Heart right ventricle (tissue), 16 donors: ENCODE results near the gene MYH9. TPM values are rescaled to one million over a fixed set of nuclear protein-coding genes. Genes with fewer than 3 reads are reported as not detected.

Experiments used
- ATAC-seq, 8 donors: fragments of 200-7000 bp; cut with Tn5 transposase; one replicate each; pipeline ENCODE4 v1.9.1; 2020; ENCODE audit warnings: mild to moderate bottlenecking in 8 of 8, moderate library complexity in 8 of 8, moderate number of reproducible peaks in 1 of 8
- DNase-seq, 2 donors: peaks; one replicate each; pipeline ENCODE4 v3.0.0-alpha.2; 2020
- H3K27ac ChIP-seq, 10 donors: fragments of 200-600 bp; sonication (generic) in 2 of 10; one replicate each; pipeline versions ENCODE4 v1.5.0 to v1.8.0; 2020 to 2022; ENCODE audit warnings: mild to moderate bottlenecking in 3 of 10
- H3K27me3 ChIP-seq, 7 donors: fragments of 200-600 bp; one replicate each; pipeline ENCODE4 v1.8.0; 2021 to 2022; ENCODE audit warnings: mild to moderate bottlenecking in 2 of 7
- H3K36me3 ChIP-seq, 9 donors: fragments of 200-600 bp; sonication (generic) in 1 of 9; one replicate each; pipeline versions ENCODE4 v1.5.0 to v1.8.0; 2020 to 2022; ENCODE audit warnings: mild to moderate bottlenecking in 2 of 9
- H3K4me1 ChIP-seq, 9 donors: fragments of 200-600 bp; sonication (generic) in 1 of 9; one replicate each; pipeline versions ENCODE4 v1.5.0 to v1.8.0; 2020 to 2022; ENCODE audit warnings: mild to moderate bottlenecking in 4 of 9
- H3K4me3 ChIP-seq, 10 donors: fragments of 200-600 bp; sonication (generic) in 2 of 10; one replicate each; pipeline versions ENCODE4 v1.5.0 to v1.8.0; 2020 to 2022; ENCODE audit warnings: mild to moderate bottlenecking in 7 of 10, moderate library complexity in 2 of 10
- H3K9me3 ChIP-seq, 11 donors: fragments of 200-600 bp in 10 of 11; sonication (generic) in 2 of 11; one replicate each; pipeline versions ENCODE4 v1.5.0 to v1.8.0; 2013 to 2022; ENCODE audit warnings: mild to moderate bottlenecking in 2 of 11, control low read depth in 1 of 11, moderate library complexity in 1 of 11
- WGBS, 2 donors: extraction: QIAGEN DNeasy Blood & Tissue Kit; methylation state at CpG; one replicate each; pipeline ENCODE4 v1.1.7; 2013; ENCODE audit warnings: inconsistent platforms in 1 of 2; 5-methylcytosine and 5-hydroxymethylcytosine counted together
- intact Hi-C, 10 donors: fragments of 100-400 bp; cut with DNase I; formaldehyde crosslinking; loops; one replicate each; pipeline versions ENCODE4 v1.11.1 to v1.14.2; 2022
- polyA plus RNA-seq, 2 donors: library from polyadenylated mRNA; stranded (reverse); fragments of 200-250 nt; gene quantifications; one replicate each; pipeline ENCODE4 v1.2.3, GENCODE V29; 2013
- total RNA-seq, 10 donors: library from RNA; stranded (reverse); fragmentation: NEBNext Ultra II Directional in 3 of 10; extraction: Animal tissue kit (Norgen Biotek cat#: 25700) in 3 of 10; gene quantifications; one replicate each; pipeline versions ENCODE4 v1.2.1 to v1.2.4, GENCODE V29; 2021 to 2023
- TF ChIP-seq, protein P1 (sequence below), 9 donors: fragments of 200-600 bp; sonication (generic) in 2 of 9; IDR thresholded peaks; one replicate each; pipeline versions ENCODE4 v1.5.0 to v1.8.0; 2021 to 2022; ENCODE audit warnings: antibody characterized with exemption in 9 of 9, mild to moderate bottlenecking in 5 of 9, moderate library complexity in 1 of 9
- donor health status: Arrhythmogenic right ventricular cardiomyopathy.
- donor health status: ischemic (EF 13 %, LVEDD 7.1; RV severe dilation, severe dysfunction).
- donor health status: healthy with polysubstance abuse.
- donor health status: DM: no; HTN: yes; CAD: no.
- donor health status: DM: no; HTN: no; CAD: no.
- donor health status: ischemic (EF 25% LVEDD 6.9; RV normal size, moderate dysfunction).
- donor health status: ischemic (EF 25% LVEDD 5.7; RV mildly dilated, moderate dysfunction).
- donor health status: healthy.
- donor health status: DM: yes; HTN: yes; CAD: no.
- donor health status: Ischemic cardiomyopathy.
- donor health status: ischemic (EF 35%, LVEDD 5.7; RV mildly dilated, moderate dysfunction).
- donor health status: nonischemic (EF 11% LVEDD 7.7; RV severe dilation, severe dysfunction).
- donor health status: DM: yes; HTN: yes; CAD: no.
- donor health status: PGD.
- donor health status: ischemic (EF 29% LVEDD 5.4; RV normal size, mild dysfunction).
- donor health status: nonischemic (EF 23%, LVEDD 6.1; RV moderate dilation, normal function).

Gene MYH9
- total and polyA plus RNA-seq, 12 donors, result 132 to 345 (median 189) TPM

DNA sequence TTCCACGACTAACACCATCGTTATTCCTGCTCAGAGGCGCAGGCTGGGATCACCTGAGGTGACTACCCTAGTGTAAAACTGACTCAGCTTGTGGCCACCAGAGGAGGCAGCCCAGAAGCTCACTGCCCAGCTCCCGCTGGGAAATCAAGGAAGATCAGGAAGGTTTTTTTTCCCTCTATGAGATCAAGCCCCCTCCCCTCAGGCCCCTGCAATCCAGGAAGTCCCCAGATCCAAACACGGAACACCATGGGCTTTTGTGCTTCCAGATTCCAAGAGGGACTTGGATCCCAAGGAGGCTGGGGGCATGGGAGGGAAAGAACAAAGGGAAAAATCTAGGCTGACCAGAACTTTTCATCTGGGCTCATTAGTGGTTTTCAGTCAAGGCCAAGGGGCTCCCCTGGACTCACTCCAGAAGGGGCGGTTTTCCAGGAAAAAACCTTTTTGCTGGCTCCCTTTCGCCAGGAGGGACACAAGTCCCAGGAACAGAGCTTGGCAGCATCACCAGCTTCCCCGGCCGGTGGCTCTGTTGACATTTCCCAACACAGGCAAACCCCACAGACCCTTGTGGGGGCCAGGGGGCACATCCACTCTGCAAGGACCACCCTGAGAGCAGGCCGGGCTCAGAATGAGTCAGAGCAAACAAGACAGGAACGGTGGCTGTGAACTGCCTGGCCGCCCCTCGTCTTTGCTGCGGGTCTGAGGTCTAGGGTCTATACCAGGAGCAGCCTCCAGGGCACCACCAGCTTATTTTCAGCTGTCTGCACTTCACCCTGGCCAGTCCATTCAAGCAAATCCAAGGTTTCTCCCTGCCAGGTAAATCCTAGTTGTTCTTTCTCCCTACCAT is 36.8 kb downstream of the MYH9 start:
- no peaks in the 10 kb centered on the region for H3K9me3 ChIP-seq
- H3K4me3 ChIP-seq, result peak overlapping the region in 1 of 10 donors; percentile 4
- 28 to 35% methylated on average over 14 of the region's 14 CpGs for WGBS, 2 donors
- H3K27ac ChIP-seq, result peak overlapping the region; percentile 52 to 93 (median 88)
- H3K27me3 ChIP-seq, result no peaks in the 10 kb centered on the region
- peak in 4 of 8 donors; percentile 16 to 20 (median 18) for ATAC-seq
- DNase-seq, result peak in 1 of 2 donors; percentile 25
- intact Hi-C loops, result no loop called here
- peaks cover 0 to 43% (median 19%) of the 10 kb centered on the region in 9 donors for H3K36me3 ChIP-seq
- TF ChIP-seq, protein P1, sequence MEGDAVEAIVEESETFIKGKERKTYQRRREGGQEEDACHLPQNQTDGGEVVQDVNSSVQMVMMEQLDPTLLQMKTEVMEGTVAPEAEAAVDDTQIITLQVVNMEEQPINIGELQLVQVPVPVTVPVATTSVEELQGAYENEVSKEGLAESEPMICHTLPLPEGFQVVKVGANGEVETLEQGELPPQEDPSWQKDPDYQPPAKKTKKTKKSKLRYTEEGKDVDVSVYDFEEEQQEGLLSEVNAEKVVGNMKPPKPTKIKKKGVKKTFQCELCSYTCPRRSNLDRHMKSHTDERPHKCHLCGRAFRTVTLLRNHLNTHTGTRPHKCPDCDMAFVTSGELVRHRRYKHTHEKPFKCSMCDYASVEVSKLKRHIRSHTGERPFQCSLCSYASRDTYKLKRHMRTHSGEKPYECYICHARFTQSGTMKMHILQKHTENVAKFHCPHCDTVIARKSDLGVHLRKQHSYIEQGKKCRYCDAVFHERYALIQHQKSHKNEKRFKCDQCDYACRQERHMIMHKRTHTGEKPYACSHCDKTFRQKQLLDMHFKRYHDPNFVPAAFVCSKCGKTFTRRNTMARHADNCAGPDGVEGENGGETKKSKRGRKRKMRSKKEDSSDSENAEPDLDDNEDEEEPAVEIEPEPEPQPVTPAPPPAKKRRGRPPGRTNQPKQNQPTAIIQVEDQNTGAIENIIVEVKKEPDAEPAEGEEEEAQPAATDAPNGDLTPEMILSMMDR (IDR thresholded peaks at IDR 0.05), result peak in 3 of 9 donors; percentile 5 to 27 (median 13)
- H3K4me1 ChIP-seq, result peaks cover 49 to 98% (median 96%) of the 10 kb centered on the region in 9 donors

DNA sequence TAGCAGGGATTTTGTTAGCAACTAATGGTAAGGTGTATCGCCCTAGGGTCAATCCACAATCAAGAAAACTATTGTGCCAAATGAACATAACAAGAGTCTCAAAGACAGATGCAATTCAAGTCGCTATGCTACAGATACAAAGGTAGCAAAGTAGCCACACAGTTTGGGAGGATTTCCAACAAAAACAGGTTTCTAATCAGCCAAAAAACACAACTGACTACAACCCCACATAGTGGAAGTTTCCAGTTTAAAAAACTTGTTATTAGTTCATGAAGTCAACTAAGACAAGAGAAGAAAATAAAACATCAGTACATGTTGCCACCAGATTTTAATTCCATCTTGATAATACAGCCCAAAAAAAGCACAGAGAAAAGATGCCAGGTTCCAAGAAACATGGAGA is 38.0 kb downstream of the MYH9 start:
- Histone ChIP-seq H3K27me3 (no peaks in the 10 kb centered on the region), H3K36me3 (peaks cover 0 to 55% (median 28%) of the 10 kb centered on the region in 9 donors), H3K9me3 (no peaks in the 10 kb centered on the region), H3K27ac (peak overlapping the region in 9 of 10 donors; percentile 85 to 93 (median 88)), H3K4me3 (no peak overlapping the region), H3K4me1 (peaks cover 46 to 100% (median 98%) of the 10 kb centered on the region in 9 donors)
- DNase-seq, result no peak
- no peak for ATAC-seq
- 78 to 80% methylated on average over 2 of the region's 2 CpGs for WGBS, 2 donors
- TF ChIP-seq, protein P1 (IDR thresholded peaks at IDR 0.05), result no peak
- intact Hi-C loops, result no loop called here

DNA sequence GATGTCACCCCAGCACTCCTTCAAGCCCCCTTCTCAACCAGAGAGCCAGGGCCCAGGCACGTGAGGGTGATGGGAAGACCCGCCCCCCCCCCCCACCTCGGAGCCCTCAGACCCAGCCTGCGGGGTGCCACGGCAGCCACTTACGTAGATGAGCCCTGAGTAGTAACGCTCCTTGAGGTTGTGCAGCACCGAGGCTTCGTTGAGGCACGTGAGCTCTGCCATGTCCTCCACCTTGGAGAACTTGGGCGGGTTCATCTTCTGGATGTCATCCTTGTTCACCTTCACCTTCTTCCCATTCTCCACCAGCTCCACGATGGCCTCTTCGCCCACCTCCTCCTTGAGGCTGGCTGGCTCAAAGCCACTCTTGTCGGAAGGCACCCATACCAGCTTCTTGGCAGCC is 39.0 kb downstream of the MYH9 start:
- ATAC-seq (no peak), DNase-seq (peak in 1 of 2 donors; percentile 5)
- peaks cover 0 to 65% (median 28%) of the 10 kb centered on the region in 9 donors for H3K36me3 ChIP-seq
- peaks cover 53 to 100% (median 98%) of the 10 kb centered on the region in 9 donors for H3K4me1 ChIP-seq
- TF ChIP-seq, protein P1 (IDR thresholded peaks at IDR 0.05), result no peak
- H3K9me3 ChIP-seq, result no peaks in the 10 kb centered on the region
- intact Hi-C loops, result no loop called here
- H3K27me3 ChIP-seq, result no peaks in the 10 kb centered on the region
- 75 to 79% methylated on average over 14 of the region's 14 CpGs for WGBS, 2 donors
- peak overlapping the region in 8 of 10 donors; percentile 3 to 91 (median 86) for H3K27ac ChIP-seq
- H3K4me3 ChIP-seq, result no peak overlapping the region

DNA sequence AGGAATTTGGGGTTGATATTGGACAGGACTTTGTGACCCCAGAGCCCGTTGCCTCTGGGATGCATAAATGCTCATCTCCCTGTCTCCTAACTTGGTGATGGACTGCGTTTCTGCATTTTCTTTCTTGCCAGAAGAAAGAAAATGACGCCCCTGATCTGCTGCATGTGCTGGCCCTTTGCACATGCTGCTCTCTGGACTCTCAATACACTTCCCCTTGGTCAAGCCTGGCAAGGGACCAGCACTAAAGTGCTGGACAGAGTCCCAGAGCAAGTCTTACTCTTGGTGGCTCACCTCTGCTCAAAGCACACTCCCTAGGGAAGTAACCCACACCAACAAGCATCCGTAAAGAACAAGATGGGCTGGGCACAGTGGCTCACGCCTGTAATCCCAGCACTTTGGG is 40.7 kb downstream of the MYH9 start:
- Histone ChIP-seq H3K4me3 (no peak overlapping the region), H3K9me3 (no peaks in the 10 kb centered on the region), H3K27ac (peak overlapping the region in 9 of 10 donors; percentile 48 to 96 (median 53)), H3K4me1 (peaks cover 60 to 100% (median 98%) of the 10 kb centered on the region in 9 donors), H3K36me3 (peaks cover 0 to 75% (median 28%) of the 10 kb centered on the region in 9 donors), H3K27me3 (no peaks in the 10 kb centered on the region)
- ATAC-seq, result no peak
- 56 to 57% methylated on average over 5 of the region's 5 CpGs for WGBS, 2 donors
- TF ChIP-seq, protein P1 (IDR thresholded peaks at IDR 0.05), result no peak
- DNase-seq, result peak in 1 of 2 donors; percentile 51
- intact Hi-C loops, result no loop called here
